H54 (cell line): Measurements from ENCODE around the gene FAM124A.
A peak's percentile ranks its signal among the peaks of the same experiment; 100 is the strongest.

Source experiments
- DNase-seq: peaks from one replicate; pipeline ENCODE4 v3.0.0; 2011; ENCODE audit warnings: low spot score, mixed read lengths; ENCODE audit not compliant: insufficient read length
- FAIRE-seq: peaks from 3 replicates; lab custom pipeline; 2011; peaks lifted over from hg19 to GRCh38; lab: Jason Lieb, UNC
- POLR2A ChIP-seq: IDR thresholded peaks from 2 replicates; pipeline ENCODE4 v1.6.1; 2011; ENCODE audit warnings: low read depth, mild to moderate bottlenecking, low read length

FAM124A gene, protein sequence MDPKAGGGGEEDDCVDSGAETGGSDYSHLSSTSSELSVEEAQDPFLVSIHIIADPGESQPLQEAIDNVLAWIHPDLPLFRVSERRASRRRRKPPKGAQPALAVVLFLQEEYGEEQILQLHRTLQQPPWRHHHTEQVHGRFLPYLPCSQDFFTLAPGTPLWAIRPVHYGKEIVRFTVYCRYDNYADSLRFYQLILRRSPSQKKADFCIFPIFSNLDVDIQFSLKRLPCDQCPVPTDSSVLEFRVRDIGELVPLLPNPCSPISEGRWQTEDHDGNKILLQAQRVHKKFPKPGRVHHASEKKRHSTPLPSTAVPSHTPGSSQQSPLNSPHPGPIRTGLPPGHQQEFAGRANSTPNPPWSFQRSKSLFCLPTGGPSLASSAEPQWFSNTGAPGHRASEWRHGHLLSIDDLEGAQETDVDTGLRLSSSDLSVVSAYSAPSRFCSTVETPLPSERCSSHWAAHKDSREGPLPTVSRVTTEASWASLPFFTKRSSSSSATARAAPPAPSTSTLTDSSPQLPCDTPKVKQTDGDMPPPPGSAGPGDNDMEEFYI

DNA sequence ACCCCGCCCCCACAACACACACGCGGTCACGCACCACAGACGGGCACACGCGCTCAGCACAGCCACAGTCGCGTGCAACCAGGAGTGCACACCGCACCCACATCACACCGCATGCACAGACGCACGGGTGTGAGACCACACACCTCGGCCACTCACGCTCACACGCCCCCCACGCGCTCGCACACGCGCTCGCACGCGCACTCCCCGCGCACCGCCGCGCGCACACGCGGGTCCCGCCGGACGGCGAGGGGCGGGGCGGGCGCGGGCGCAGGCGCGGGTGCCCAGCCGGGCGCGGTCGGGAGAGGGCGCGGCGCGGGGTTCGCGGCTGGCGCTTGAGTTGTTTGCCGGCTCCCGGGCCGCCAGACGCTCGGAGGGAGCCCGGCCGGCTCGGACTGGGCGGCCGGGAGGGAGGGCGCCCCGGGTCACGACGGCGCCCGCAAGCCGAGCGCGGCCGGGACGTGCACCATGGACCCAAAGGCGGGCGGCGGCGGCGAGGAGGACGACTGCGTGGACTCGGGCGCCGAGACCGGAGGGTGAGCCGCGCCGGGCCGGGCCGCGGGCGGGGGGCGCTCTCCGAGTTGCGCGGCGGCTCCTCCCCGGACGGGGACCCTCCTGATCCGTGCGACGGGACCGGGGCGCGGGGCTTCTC lies at the start of gene FAM124A:
TSS of gene FAM124A (plus strand) at position 362 of the 649 bp plus-strand sequence. CDS start at position 466, 104 bp downstream.
- DNase-seq: peak; percentile 40
- no peak for FAIRE-seq
- 0 out of 2 replicates have a peak, but pooled peaks have one; percentile 21 for TF ChIP-seq POLR2A

DNA sequence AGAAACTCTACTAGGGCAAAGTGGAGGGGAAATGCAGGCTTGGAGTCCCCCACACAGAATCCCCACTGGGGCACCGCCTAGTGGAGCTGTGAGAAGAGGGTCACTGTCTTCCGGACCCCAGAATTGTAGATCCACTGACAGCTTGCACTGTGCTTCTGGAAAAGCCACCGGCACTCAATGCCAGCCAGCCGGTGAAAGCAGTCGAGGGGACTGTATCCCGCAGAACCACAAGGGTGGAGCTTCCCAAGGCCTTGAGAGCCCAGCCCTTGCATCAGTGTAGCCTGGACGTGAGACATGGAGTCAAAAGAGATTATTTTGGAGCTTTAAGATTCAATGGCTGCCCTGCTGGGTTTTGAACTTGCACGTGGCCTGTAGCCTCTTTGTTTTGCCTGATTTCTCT lies 47.2 kb upstream of the FAM124A start:
- FAIRE-seq (no peak), DNase-seq (no peak)
- TF ChIP-seq POLR2A: no peak

DNA sequence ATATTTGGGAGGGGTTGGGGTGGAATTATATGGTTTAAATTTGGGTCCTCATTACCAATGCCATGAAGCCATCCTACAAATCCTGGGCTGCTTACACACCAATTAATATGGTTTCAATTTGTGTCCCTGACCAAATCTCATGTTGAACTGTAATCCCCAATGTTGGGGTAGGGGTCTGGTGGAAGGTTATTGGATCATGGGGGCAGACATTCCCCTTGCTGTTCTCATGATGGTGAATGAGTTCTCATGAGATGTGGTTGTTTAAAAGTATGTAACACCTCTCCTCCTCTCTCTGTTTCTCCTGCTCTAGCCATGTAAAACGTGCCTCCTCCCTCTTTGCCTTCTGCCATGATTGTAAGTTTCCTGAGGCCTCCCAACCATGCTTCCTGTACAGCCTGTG lies 46.6 kb upstream of the FAM124A start:
- TF ChIP-seq POLR2A: no peak
- DNase-seq: no peak
- no peak for FAIRE-seq

DNA sequence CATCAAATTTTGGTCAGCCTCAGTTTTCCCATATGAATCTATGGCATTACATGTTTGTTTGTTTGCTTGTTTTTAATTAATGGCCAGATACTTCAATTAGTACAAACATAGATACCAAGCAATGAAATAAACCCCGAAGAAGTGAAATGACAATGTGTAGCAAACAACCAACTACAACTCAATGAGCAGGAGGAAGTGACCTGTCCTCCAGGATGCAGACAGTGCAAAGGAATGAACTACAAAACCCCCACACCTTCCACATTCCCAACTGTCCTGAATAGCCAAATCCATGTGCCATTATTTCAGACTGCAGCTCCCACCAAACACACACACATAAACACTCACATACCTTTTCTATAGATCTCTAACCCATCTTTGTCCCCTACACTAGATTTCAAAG lies 45.0 kb upstream of the FAM124A start:
- FAIRE-seq (no peak), DNase-seq (no peak)
- TF ChIP-seq POLR2A: no peak

DNA sequence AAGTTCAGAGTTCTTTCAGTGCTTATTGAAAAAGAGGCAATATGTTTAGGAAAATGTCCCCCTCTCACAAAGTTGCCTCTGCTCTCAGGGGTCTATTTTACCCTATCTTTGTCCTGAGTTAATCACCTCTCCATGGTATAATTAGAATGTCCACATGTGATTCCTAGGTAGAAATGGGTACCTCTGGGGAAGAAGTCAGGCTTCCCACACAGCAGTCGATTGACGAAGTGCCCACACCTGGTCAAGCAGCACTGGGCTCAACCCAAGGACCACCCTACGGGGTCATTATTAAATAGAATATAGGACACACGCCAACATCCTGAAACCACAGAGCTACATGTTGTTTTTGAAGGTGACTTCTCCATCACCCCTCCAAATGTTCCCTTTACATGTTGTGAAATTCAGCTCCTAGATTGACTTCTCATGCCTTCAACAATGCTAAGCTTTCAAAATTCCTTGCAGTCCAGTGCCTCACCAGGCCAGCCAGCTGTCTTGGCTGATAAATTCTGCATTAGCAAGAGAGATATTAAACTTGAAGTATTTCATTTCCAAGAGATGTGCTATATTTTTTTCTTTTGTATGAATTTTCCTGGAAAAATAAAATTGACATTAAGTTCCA lies 43.6 kb upstream of the FAM124A start:
- DNase-seq: no peak
- FAIRE-seq: no peak
- no peak for TF ChIP-seq POLR2A

DNA sequence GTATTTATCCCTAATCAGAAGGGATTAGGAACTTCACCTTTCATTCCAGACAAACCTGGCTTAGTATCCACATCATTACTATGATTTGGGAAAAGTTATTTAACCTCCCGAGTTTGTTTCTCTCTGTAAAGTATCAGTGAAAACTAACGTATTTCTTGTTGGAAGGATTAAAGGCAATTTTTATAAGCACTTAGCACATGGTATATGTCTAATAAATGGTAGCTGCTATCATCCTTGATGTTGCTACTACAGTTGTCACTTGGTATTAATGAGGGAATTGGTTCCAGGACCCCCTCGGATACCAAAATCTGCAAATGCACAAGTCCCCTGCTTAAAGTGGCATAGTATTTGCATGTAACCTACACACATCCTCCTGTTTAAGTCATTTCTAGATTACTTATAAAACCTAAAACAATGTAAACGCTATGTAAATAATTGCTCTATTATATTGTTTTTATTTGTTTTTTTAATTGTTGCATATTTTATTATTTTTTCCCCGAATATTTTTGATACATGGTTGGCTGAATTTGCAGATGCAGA lies 42.7 kb upstream of the FAM124A start:
- FAIRE-seq (no peak), DNase-seq (no peak)
- TF ChIP-seq POLR2A: no peak

- no peak for FAIRE-seq
- DNase-seq: no peak
- no peak for TF ChIP-seq POLR2A
Measured at GRCh38 chr13:51180853-51181511, 41.2 kb upstream of the FAM124A start.

DNA sequence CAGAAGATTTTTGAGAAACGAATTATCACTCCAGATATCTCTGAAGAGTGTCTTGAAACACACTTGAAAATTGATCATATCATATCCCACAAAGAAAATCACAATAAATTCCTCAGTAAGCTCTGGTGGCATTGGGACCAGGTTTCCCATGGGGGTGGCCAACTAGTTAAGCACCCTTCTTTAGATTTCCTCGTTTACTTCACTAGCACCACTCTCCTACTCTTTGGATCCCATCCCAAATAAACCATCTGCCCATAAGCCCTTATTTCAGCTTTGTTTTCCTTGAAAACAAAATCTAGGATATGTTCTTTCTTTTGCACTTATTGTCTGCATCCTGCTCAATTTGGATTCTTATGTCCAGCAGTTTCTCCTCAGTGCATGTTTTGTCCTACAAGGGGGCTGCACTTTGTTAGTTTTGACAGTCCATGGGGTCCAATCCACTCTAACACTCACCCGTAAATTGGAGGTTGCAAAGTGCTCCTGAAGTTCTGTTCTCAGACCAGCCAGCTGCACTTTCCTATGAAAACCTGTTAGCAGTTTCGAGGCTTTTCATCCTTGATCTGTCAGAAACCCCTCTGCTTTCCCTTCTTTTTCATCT lies 40.3 kb upstream of the FAM124A start:
- DNase-seq: no peak
- no peak for FAIRE-seq
- no peak for TF ChIP-seq POLR2A

GRCh38 chr13:51191743-51192142 lies 30.5 kb upstream of the FAM124A start:
- no peak for FAIRE-seq
- TF ChIP-seq POLR2A: no peak
- no peak for DNase-seq

DNA sequence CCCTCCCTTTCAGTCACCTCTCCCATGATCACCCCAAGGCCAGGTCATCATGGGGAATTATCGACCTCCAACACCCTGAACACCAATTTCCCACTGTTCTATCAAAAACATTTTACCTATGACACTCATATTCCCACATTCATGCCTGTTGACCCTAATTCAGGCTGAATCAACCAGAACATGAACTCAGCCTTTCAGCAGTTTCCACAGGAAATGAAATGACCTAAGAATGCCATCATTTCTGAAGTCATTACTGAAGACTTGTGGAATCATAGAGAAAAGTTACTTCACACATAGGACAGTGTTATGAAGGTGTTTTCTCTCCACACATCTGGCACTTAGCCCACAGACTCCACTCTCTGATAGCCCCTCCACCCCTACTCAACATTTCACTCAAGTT lies 29.9 kb upstream of the FAM124A start:
- no peak for TF ChIP-seq POLR2A
- no peak for FAIRE-seq

DNA sequence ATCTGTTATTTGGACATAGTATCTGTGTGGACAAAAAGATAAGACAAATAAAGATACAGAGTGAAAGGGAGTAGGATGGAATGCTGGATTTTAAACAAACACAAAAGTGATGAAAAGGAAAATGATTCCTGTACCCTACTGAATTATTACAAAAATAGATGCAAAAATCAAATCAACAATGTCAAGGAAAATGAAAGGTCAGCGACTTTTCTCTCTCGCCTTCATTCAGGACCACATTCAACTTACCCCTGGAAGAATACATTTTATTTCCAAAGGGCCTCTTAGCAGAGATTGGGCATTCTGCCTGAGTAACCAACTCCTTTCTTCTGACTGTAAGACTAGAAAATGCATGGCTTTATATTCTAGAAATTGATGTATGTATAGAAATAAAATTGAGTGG lies 28.8 kb upstream of the FAM124A start:
- FAIRE-seq (no peak), DNase-seq (no peak)
- no peak for TF ChIP-seq POLR2A

More for the DNA sequence above, 29.9 kb upstream of the FAM124A start:
- no peak for DNase-seq

- no peak for TF ChIP-seq POLR2A
- FAIRE-seq (no peak), DNase-seq (no peak)
Measured at GRCh38 chr13:51194942-51195341, 27.3 kb upstream of the FAM124A start.

GRCh38 chr13:51201886-51202285 lies 20.3 kb upstream of the FAM124A start:
- TF ChIP-seq POLR2A: no peak
- DNase-seq (no peak), FAIRE-seq (no peak)
